Measurements from ENCODE around the gene CCNL2. TPM values are rescaled to one million over a fixed set of nuclear protein-coding genes. Genes with fewer than 3 reads are reported as not detected.

CCNL2 gene
- total RNA-seq, 1 experiment from 2014 or later = 142 TPM

GRCh38 chr1:1393428-1393827, 5.7 kb downstream of the CCNL2 start (continued):
- no peak for TF ChIP-seq ZNF396 (CRISPR knock-in tag; IDR thresholded peaks at IDR 0.05; ENCODE audit: borderline replicate concordance)
- TF ChIP-seq ZNF416 (CRISPR knock-in tag; IDR thresholded peaks at IDR 0.05) = no peak
- TF ChIP-seq PRRX2 (CRISPR knock-in tag; IDR thresholded peaks at IDR 0.05) = no peak
- no peak for TF ChIP-seq AFF4 (CRISPR knock-in tag; IDR thresholded peaks at IDR 0.05; ENCODE audit: borderline replicate concordance)
- TF ChIP-seq RELA (CRISPR knock-in tag; IDR thresholded peaks at IDR 0.05; ENCODE audit: borderline replicate concordance) = no peak
- no peak for TF ChIP-seq ZMAT4 (CRISPR knock-in tag; IDR thresholded peaks at IDR 0.05)
- TF ChIP-seq MLX (CRISPR knock-in tag; IDR thresholded peaks at IDR 0.05) = no peak
- TF ChIP-seq ATF1 (CRISPR knock-in tag; IDR thresholded peaks at IDR 0.05) = no peak
- no peak for TF ChIP-seq EMX1 (CRISPR knock-in tag; IDR thresholded peaks at IDR 0.05)
- no peak for TF ChIP-seq ZSCAN18 (CRISPR knock-in tag; IDR thresholded peaks at IDR 0.05)
- no peak for TF ChIP-seq KAT7 (CRISPR knock-in tag; IDR thresholded peaks at IDR 0.05; ENCODE audit: borderline replicate concordance)
- TF ChIP-seq GTF2I (CRISPR knock-in tag; conservative IDR thresholded peaks at IDR 0.05) = no peak
- TF ChIP-seq NR3C1 (CRISPR knock-in tag; conservative IDR thresholded peaks at IDR 0.05; ENCODE audit: low read depth) = no peak

- CTCF ChIA-PET = interaction anchor here (0.7 kb wide), 1 partner anchor 9 kb away, joined by 3 read pairs; no protein-coding TSS in a partner anchor
- H3K27me3 Mint-ChIP-seq (ENCODE audit: low read depth) = no peaks in the 10 kb centered on the region
- H3K27ac Mint-ChIP-seq = no peak overlapping the region
Measured at GRCh38 chr1:1393014-1393413, 6.1 kb downstream of the CCNL2 start.

More at GRCh38 chr1:1393014-1393413, 6.1 kb downstream of the CCNL2 start:
- Mint-ChIP-seq H3K4me1 (peaks cover 3% of the 10 kb centered on the region), H3K4me3 (no peak overlapping the region), H3K36me3 (peaks cover 88% of the 10 kb centered on the region), H3K9me3 (no peaks in the 10 kb centered on the region)
- DNase-seq (ENCODE audit: low spot score) (no peak), ATAC-seq (no peak)
- TF ChIP-seq FOXJ3 (CRISPR knock-in tag; IDR thresholded peaks at IDR 0.05; ENCODE audit: borderline replicate concordance) (no peak), ZNF232 (CRISPR knock-in tag; IDR thresholded peaks at IDR 0.05) (no peak), SMAD4 (CRISPR knock-in tag; IDR thresholded peaks at IDR 0.05) (no peak), CDX4 (CRISPR knock-in tag; IDR thresholded peaks at IDR 0.05; ENCODE audit: borderline replicate concordance) (no peak), PREB (CRISPR knock-in tag; IDR thresholded peaks at IDR 0.05; ENCODE audit: borderline replicate concordance) (no peak), TEAD1 (CRISPR knock-in tag; IDR thresholded peaks at IDR 0.05) (no peak), FOXK1 (CRISPR knock-in tag; IDR thresholded peaks at IDR 0.05) (no peak), AFF4 (CRISPR knock-in tag; IDR thresholded peaks at IDR 0.05; ENCODE audit: borderline replicate concordance) (no peak), CREM (CRISPR knock-in tag; IDR thresholded peaks at IDR 0.05) (no peak), E2F5 (CRISPR knock-in tag; IDR thresholded peaks at IDR 0.05) (no peak), ZMAT4 (CRISPR knock-in tag; IDR thresholded peaks at IDR 0.05) (no peak)
- POLR2A ChIA-PET = no interaction called here

All from WTC11 (cell line).